OCI-M2 (cell line): ENCODE results near the gene ODAM.
"Not testable (repeated sequence)": the region's sequence is repeated elsewhere in the genome, so short reads cannot be mapped to it uniquely, and the experiment has no call there.

Source experiments
- DNase-seq: peaks from one replicate; lab custom pipeline; 2025; ENCODE audit not compliant: unreplicated experiment; lab: John Stamatoyannopoulos, UW

ODAM gene, protein sequence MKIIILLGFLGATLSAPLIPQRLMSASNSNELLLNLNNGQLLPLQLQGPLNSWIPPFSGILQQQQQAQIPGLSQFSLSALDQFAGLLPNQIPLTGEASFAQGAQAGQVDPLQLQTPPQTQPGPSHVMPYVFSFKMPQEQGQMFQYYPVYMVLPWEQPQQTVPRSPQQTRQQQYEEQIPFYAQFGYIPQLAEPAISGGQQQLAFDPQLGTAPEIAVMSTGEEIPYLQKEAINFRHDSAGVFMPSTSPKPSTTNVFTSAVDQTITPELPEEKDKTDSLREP

DNA sequence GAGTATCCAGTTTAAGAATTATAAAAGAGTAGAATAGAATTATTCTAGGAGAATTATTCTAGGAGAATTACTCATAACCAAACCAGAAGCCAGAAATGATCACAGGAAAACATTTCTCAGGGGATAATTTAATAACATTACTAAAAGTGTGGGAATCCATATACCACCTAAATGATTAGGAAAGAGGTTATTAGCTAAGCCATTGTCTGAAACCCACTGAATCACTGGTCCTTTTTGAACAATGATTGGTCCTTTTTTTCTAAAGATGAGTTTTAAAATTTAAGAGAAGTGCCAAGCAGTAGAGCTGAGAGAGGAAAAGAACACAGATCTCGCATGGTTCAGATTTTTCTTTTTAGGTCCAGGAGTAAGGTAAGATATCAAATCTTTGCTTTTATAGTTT is at the start of gene ODAM:
TSS of gene ODAM (plus strand) at position 301 of the 400 bp plus-strand sequence. CDS start 819 bp downstream, outside the sequence.
- DNase-seq: no peak

- no peak for DNase-seq
These were observed 44.3 kb upstream of the ODAM start for GRCh38 chr4:70151271-70151670.

- no peak for DNase-seq
These were observed 43.4 kb upstream of the ODAM start for GRCh38 chr4:70152088-70152487.

DNA sequence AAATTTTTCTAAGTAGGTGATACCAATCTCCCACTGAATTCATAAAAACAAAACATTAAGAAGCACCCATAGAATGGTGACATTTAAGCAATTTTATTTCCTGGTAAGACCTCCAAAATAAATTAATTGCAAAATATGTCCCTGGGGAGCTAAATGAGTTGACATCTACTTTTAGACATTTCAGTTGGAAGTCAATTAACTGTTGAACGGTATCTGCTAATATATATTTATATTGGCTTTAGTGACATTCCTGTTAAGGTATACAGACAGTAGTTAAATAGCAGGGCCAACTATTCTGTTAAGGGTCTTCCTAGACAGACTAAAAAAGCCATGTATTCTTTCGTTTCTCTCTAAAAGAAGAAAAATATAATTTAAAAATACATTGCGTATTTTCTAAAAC is 41.6 kb upstream of the ODAM start, which contains the start of gene PRR27:
TSS of gene PRR27 (plus strand) at position 301 of the 400 bp plus-strand sequence. CDS start 139 bp downstream, outside the sequence.
- DNase-seq: no peak

DNA sequence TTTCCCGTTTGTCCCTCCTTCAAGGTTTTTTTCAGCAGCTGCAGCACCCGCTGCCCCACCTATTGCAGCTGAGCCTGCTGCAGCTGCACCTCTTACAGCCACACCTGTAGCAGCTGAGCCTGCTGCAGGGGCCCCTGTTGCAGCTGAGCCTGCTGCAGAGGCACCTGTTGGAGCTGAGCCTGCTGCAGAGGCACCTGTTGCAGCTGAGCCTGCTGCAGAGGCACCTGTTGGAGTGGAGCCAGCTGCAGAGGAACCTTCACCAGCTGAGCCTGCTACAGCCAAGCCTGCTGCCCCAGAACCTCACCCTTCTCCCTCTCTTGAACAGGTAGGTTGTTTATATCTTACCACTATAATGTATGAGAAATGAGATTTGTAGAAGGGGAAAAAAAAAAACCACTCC is 36.9 kb upstream of the ODAM start:
- no peak for DNase-seq

DNA sequence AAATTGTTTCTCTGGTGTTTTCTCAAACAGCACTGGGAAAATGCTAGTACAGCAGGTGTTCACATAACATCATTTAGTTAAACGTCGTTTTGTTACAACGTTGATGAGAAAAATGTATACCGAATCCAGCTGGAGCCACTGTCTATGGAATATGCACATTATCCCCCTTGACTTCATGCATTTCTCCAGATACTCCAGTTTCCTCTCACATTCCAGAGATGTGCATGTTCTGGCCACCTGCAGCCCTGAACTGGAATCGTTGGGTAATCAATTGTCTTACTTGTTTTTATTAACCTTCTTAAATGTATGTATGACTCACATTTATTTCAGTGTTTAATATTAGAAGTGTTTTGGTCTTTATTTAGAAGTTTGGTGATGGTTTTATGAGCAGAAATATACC is 18.4 kb upstream of the ODAM start:
- DNase-seq: no peak

- DNase-seq: no peak
These were observed 17.4 kb upstream of the ODAM start for GRCh38 chr4:70178075-70178660.

DNA sequence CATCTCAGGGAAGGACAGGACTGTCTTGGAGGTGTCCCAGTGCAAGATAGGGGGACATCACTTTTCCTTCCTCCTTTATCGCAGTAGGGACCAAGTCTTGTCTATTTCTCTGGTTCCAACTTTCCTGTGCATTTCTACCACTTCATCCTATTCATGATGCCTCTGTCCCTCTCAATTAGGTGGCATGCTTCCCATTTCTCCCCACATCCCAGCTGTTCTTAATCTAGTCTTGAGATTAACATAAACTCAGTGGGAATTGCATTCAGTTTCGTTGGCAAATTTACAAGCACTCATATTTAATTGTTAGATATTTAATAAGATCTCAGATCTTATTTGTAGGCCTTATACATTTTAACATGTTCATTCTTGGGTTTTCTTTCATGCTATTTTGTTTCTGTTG is 15.7 kb upstream of the ODAM start:
- DNase-seq: no peak

DNA sequence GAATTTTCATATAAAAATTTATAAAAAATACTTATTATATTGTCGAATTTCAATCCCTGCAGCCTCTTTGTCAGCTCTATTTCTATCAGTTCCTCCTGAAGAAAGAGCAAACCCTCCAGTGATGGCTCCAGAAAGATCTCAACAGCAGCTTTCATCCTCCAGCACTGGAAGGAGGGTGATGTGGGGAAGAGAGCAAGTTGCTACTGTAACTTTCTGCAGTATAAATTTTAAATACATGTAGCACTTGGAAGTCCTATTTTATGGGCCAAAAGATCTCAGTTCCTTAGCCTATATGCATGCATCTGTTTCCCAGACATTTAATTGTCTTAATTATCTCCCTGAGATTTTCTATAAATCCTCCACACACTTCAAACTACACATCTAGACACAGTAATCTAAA is 13.7 kb upstream of the ODAM start:
- DNase-seq: no peak

- DNase-seq: no peak
These were observed 12.9 kb upstream of the ODAM start for GRCh38 chr4:70182517-70183167.

GRCh38 chr4:70183168-70183939 is 12.2 kb upstream of the ODAM start:
- peak; percentile 2 for DNase-seq

DNA sequence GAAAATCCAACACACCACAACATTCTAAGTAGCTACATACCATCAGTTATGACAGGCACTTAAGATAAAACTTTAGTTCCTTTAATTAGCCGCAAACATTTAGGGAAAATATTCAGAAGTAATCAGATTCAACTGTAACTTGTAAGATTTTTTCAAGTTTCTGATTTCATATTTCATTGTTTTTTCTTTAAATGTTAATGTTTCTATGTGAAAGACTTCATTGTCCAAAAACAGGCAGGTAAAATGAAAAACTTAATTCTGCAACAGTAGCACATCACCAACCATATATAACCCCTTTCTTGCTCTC is 11.6 kb upstream of the ODAM start:
- DNase-seq: no peak

- DNase-seq: no peak
These were observed 8.3 kb upstream of the ODAM start for GRCh38 chr4:70187216-70187615.

- DNase-seq: no peak
These were observed 4.9 kb upstream of the ODAM start for GRCh38 chr4:70190579-70190978.

GRCh38 chr4:70191647-70192046 is 3.9 kb upstream of the ODAM start:
- DNase-seq: no peak

DNA sequence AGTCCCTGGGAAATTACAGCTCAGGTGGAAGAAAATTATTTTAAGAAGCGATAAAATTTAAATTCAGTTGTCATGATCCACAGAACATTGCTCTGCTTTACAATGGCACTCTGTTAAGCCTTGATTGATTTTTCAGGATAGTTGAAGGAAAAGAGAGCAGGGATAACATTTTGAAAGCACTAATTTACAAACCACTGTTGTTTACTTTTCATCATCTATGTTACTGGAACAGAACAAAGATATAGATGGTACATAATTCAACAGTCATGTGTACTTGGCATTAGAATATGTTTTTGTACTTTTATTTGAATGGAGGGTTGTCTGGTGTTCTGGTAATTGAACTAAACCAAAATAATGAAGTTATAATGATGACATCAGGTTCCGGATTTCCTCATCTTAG is 2.6 kb upstream of the ODAM start:
- no peak for DNase-seq

GRCh38 chr4:70196857-70197256 is 1.3 kb downstream of the ODAM start:
- DNase-seq: no peak

- DNase-seq: no peak
These were observed 2.3 kb downstream of the ODAM start for GRCh38 chr4:70197842-70198241.

GRCh38 chr4:70203601-70204000 is 8.1 kb downstream of the ODAM start:
- DNase-seq: no peak

DNA sequence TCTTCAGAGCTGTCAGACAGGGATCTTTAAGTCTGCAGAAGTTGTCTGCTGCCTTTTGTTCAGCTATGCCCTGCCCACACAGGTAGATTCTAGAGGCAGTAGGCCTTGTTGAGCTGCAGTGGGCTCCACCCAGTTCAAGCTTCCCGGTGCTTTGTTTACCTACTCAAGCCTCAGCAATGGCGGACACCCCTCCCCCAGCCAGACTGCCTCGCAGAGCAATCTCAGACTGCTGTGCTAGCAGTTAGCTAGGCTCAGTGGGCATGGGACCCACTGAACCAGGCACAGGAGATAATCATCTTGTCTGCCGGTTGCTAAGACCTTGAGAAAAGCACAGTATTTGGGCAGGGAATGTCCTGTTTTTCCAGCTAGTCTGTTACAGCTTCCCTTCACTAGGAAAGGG is 17.2 kb downstream of the ODAM start:
- not testable (repeated sequence) for DNase-seq

- DNase-seq: not testable (repeated sequence)
These were observed 20.6 kb downstream of the ODAM start for GRCh38 chr4:70216109-70216508.

DNA sequence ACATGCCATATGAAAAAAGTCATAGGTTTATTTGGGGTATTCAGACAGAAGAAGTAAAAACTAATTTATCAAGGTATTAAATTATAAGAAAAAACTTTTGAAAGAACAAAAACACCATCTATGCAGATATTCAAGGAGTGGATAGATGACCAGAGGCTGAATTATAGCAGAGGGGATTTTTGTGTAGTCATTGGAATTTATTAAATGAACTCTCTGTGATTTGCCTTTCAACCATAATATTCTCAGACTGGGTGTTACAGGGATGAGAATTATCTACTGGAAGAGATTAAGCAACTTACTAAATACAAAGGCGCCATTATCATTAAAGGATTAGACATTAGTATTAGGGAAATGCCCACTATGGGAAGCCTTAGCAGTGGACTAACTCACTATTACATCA is 21.0 kb downstream of the ODAM start:
- DNase-seq: not testable (repeated sequence)
